ENCODE results near the gene P2RY14.

Gene P2RY14

GRCh38 chr3:151300539-151300938 lies 22.2 kb upstream of the P2RY14 start:
- Histone ChIP-seq H3K4me1 (ENCODE audit: control insufficient read depth in 1 of 2, insufficient read depth in 2 of 2, low read length in 2 of 2) (no peaks in the 10 kb centered on the region), H3K4me3 (ENCODE audit: low read depth in 1 of 2, low read length in 2 of 2) (no peak overlapping the region), H3K9me3 (ENCODE audit: control insufficient read depth in 1 of 2, low read length in 2 of 2) (no peaks in the 10 kb centered on the region), H3K27me3 (ENCODE audit: low read depth, low read length) (no peaks in the 10 kb centered on the region), H3K27ac (ENCODE audit: low read length) (no peak overlapping the region), H3K36me3 (ENCODE audit: control insufficient read depth in 1 of 2, insufficient read depth in 2 of 2, low read length in 2 of 2) (no peaks in the 10 kb centered on the region)

GRCh38 chr3:151299006-151299405 lies 20.7 kb upstream of the P2RY14 start:
- Histone ChIP-seq H3K36me3 (ENCODE audit: control insufficient read depth in 1 of 2, insufficient read depth in 2 of 2, low read length in 2 of 2) (no peaks in the 10 kb centered on the region), H3K27me3 (ENCODE audit: low read depth, low read length) (no peaks in the 10 kb centered on the region), H3K4me1 (ENCODE audit: control insufficient read depth in 1 of 2, insufficient read depth in 2 of 2, low read length in 2 of 2) (no peaks in the 10 kb centered on the region), H3K27ac (ENCODE audit: low read length) (no peak overlapping the region), H3K4me3 (ENCODE audit: low read depth in 1 of 2, low read length in 2 of 2) (no peak overlapping the region), H3K9me3 (ENCODE audit: control insufficient read depth in 1 of 2, low read length in 2 of 2) (no peaks in the 10 kb centered on the region)

- H3K9me3 ChIP-seq (ENCODE audit: control insufficient read depth in 1 of 2, low read length in 2 of 2) = no peaks in the 10 kb centered on the region
- no peaks in the 10 kb centered on the region for H3K27me3 ChIP-seq (ENCODE audit: low read depth, low read length)
- no peaks in the 10 kb centered on the region for H3K36me3 ChIP-seq (ENCODE audit: control insufficient read depth in 1 of 2, insufficient read depth in 2 of 2, low read length in 2 of 2)
- no peaks in the 10 kb centered on the region for H3K4me1 ChIP-seq (ENCODE audit: control insufficient read depth in 1 of 2, insufficient read depth in 2 of 2, low read length in 2 of 2)
- H3K4me3 ChIP-seq (ENCODE audit: low read depth in 1 of 2, low read length in 2 of 2) = no peak overlapping the region
- H3K27ac ChIP-seq (ENCODE audit: low read length) = no peak overlapping the region
Observed at GRCh38 chr3:151297429-151297828, 19.1 kb upstream of the P2RY14 start.

GRCh38 chr3:151296226-151296625 lies 17.9 kb upstream of the P2RY14 start:
- Histone ChIP-seq H3K36me3 (ENCODE audit: control insufficient read depth in 1 of 2, insufficient read depth in 2 of 2, low read length in 2 of 2) (no peaks in the 10 kb centered on the region), H3K27ac (ENCODE audit: low read length) (no peak overlapping the region), H3K4me1 (ENCODE audit: control insufficient read depth in 1 of 2, insufficient read depth in 2 of 2, low read length in 2 of 2) (no peaks in the 10 kb centered on the region), H3K4me3 (ENCODE audit: low read depth in 1 of 2, low read length in 2 of 2) (no peak overlapping the region), H3K27me3 (ENCODE audit: low read depth, low read length) (no peaks in the 10 kb centered on the region), H3K9me3 (ENCODE audit: control insufficient read depth in 1 of 2, low read length in 2 of 2) (no peaks in the 10 kb centered on the region)

- Histone ChIP-seq H3K9me3 (ENCODE audit: control insufficient read depth in 1 of 2, low read length in 2 of 2) (no peaks in the 10 kb centered on the region), H3K27me3 (ENCODE audit: low read depth, low read length) (no peaks in the 10 kb centered on the region)
Observed at GRCh38 chr3:151293127-151293526, 14.8 kb upstream of the P2RY14 start.

GRCh38 chr3:151290673-151291072 lies 12.3 kb upstream of the P2RY14 start:
- Histone ChIP-seq H3K36me3 (ENCODE audit: control insufficient read depth in 1 of 2, insufficient read depth in 2 of 2, low read length in 2 of 2) (no peaks in the 10 kb centered on the region), H3K4me3 (ENCODE audit: low read depth in 1 of 2, low read length in 2 of 2) (no peak overlapping the region), H3K27me3 (ENCODE audit: low read depth, low read length) (no peaks in the 10 kb centered on the region), H3K4me1 (ENCODE audit: control insufficient read depth in 1 of 2, insufficient read depth in 2 of 2, low read length in 2 of 2) (no peaks in the 10 kb centered on the region), H3K9me3 (ENCODE audit: control insufficient read depth in 1 of 2, low read length in 2 of 2) (no peaks in the 10 kb centered on the region), H3K27ac (ENCODE audit: low read length) (no peak overlapping the region)

More at GRCh38 chr3:151293127-151293526, 14.8 kb upstream of the P2RY14 start:
- Histone ChIP-seq H3K36me3 (ENCODE audit: control insufficient read depth in 1 of 2, insufficient read depth in 2 of 2, low read length in 2 of 2) (no peaks in the 10 kb centered on the region), H3K27ac (ENCODE audit: low read length) (no peak overlapping the region), H3K4me1 (ENCODE audit: control insufficient read depth in 1 of 2, insufficient read depth in 2 of 2, low read length in 2 of 2) (no peaks in the 10 kb centered on the region), H3K4me3 (ENCODE audit: low read depth in 1 of 2, low read length in 2 of 2) (no peak overlapping the region)

- Histone ChIP-seq H3K4me3 (ENCODE audit: low read depth in 1 of 2, low read length in 2 of 2) (no peak overlapping the region), H3K27me3 (ENCODE audit: low read depth, low read length) (no peaks in the 10 kb centered on the region), H3K36me3 (ENCODE audit: control insufficient read depth in 1 of 2, insufficient read depth in 2 of 2, low read length in 2 of 2) (no peaks in the 10 kb centered on the region), H3K9me3 (ENCODE audit: control insufficient read depth in 1 of 2, low read length in 2 of 2) (no peaks in the 10 kb centered on the region), H3K27ac (ENCODE audit: low read length) (no peak overlapping the region), H3K4me1 (ENCODE audit: control insufficient read depth in 1 of 2, insufficient read depth in 2 of 2, low read length in 2 of 2) (peaks cover 0 to 1% of the 10 kb centered on the region in 2 donors)
Observed at GRCh38 chr3:151289445-151289844, 11.1 kb upstream of the P2RY14 start.

GRCh38 chr3:151285940-151286339 lies 7.6 kb upstream of the P2RY14 start:
- H3K27me3 ChIP-seq (ENCODE audit: low read depth, low read length) = no peaks in the 10 kb centered on the region
- H3K4me3 ChIP-seq (ENCODE audit: low read depth in 1 of 2, low read length in 2 of 2) = no peak overlapping the region
- H3K36me3 ChIP-seq (ENCODE audit: control insufficient read depth in 1 of 2, insufficient read depth in 2 of 2, low read length in 2 of 2) = no peaks in the 10 kb centered on the region
- H3K27ac ChIP-seq (ENCODE audit: low read length) = no peak overlapping the region
- H3K4me1 ChIP-seq (ENCODE audit: control insufficient read depth in 1 of 2, insufficient read depth in 2 of 2, low read length in 2 of 2) = peaks cover 7 to 13% of the 10 kb centered on the region in 2 donors
- no peaks in the 10 kb centered on the region for H3K9me3 ChIP-seq (ENCODE audit: control insufficient read depth in 1 of 2, low read length in 2 of 2)

GRCh38 chr3:151283907-151284461 lies 5.6 kb upstream of the P2RY14 start:
- Histone ChIP-seq H3K9me3 (ENCODE audit: control insufficient read depth in 1 of 2, low read length in 2 of 2) (no peaks in the 10 kb centered on the region), H3K27me3 (ENCODE audit: low read depth, low read length) (no peaks in the 10 kb centered on the region), H3K27ac (ENCODE audit: low read length) (peak overlapping the region; percentile 36), H3K36me3 (ENCODE audit: control insufficient read depth in 1 of 2, insufficient read depth in 2 of 2, low read length in 2 of 2) (no peaks in the 10 kb centered on the region), H3K4me1 (ENCODE audit: control insufficient read depth in 1 of 2, insufficient read depth in 2 of 2, low read length in 2 of 2) (peaks cover 13 to 17% of the 10 kb centered on the region in 2 donors), H3K4me3 (ENCODE audit: low read depth in 1 of 2, low read length in 2 of 2) (no peak overlapping the region)

GRCh38 chr3:151283387-151283786 lies 5.0 kb upstream of the P2RY14 start:
- peaks cover 13 to 17% of the 10 kb centered on the region in 2 donors for H3K4me1 ChIP-seq (ENCODE audit: control insufficient read depth in 1 of 2, insufficient read depth in 2 of 2, low read length in 2 of 2)
- H3K27me3 ChIP-seq (ENCODE audit: low read depth, low read length) = no peaks in the 10 kb centered on the region
- H3K9me3 ChIP-seq (ENCODE audit: control insufficient read depth in 1 of 2, low read length in 2 of 2) = no peaks in the 10 kb centered on the region
- peak overlapping the region; percentile 36 for H3K27ac ChIP-seq (ENCODE audit: low read length)
- no peaks in the 10 kb centered on the region for H3K36me3 ChIP-seq (ENCODE audit: control insufficient read depth in 1 of 2, insufficient read depth in 2 of 2, low read length in 2 of 2)
- H3K4me3 ChIP-seq (ENCODE audit: low read depth in 1 of 2, low read length in 2 of 2) = no peak overlapping the region

GRCh38 chr3:151282921-151283320 lies 4.6 kb upstream of the P2RY14 start:
- H3K36me3 ChIP-seq (ENCODE audit: control insufficient read depth in 1 of 2, insufficient read depth in 2 of 2, low read length in 2 of 2) = no peaks in the 10 kb centered on the region
- no peaks in the 10 kb centered on the region for H3K27me3 ChIP-seq (ENCODE audit: low read depth, low read length)
- H3K9me3 ChIP-seq (ENCODE audit: control insufficient read depth in 1 of 2, low read length in 2 of 2) = no peaks in the 10 kb centered on the region
- peaks cover 15 to 17% of the 10 kb centered on the region in 2 donors for H3K4me1 ChIP-seq (ENCODE audit: control insufficient read depth in 1 of 2, insufficient read depth in 2 of 2, low read length in 2 of 2)
- peak overlapping the region; percentile 76 for H3K27ac ChIP-seq (ENCODE audit: low read length)
- no peak overlapping the region for H3K4me3 ChIP-seq (ENCODE audit: low read depth in 1 of 2, low read length in 2 of 2)

- H3K4me3 ChIP-seq (ENCODE audit: low read depth in 1 of 2, low read length in 2 of 2) = no peak overlapping the region
- peaks cover 17 to 18% of the 10 kb centered on the region in 2 donors for H3K4me1 ChIP-seq (ENCODE audit: control insufficient read depth in 1 of 2, insufficient read depth in 2 of 2, low read length in 2 of 2)
- H3K36me3 ChIP-seq (ENCODE audit: control insufficient read depth in 1 of 2, insufficient read depth in 2 of 2, low read length in 2 of 2) = no peaks in the 10 kb centered on the region
- peak overlapping the region; percentile 6 for H3K27ac ChIP-seq (ENCODE audit: low read length)
- H3K9me3 ChIP-seq (ENCODE audit: control insufficient read depth in 1 of 2, low read length in 2 of 2) = no peaks in the 10 kb centered on the region
- H3K27me3 ChIP-seq (ENCODE audit: low read depth, low read length) = no peaks in the 10 kb centered on the region
Observed at GRCh38 chr3:151281671-151282324, 3.5 kb upstream of the P2RY14 start.

Measured in muscle layer of duodenum (tissue), 2 donors.